Caco-2 (cell line): ENCODE data around the gene SLC16A7. TPM values are rescaled to one million over a fixed set of nuclear protein-coding genes. Genes with fewer than 3 reads are reported as not detected.
A peak's percentile ranks its signal among the peaks of the same experiment; 100 is the strongest.

ENCODE experiments used
- BruUV-seq: library from RNA; stranded (reverse); fragments of 400-500 nt; replicated peaks from 2 replicates; lab custom pipeline; 2021; lab: Mats Ljungman, UMichigan
- CTCF ChIA-PET: fragments of 300-600 bp; sonication (Branson Sonifier 250); formaldehyde crosslinking; loops from one replicate; lab custom pipeline; 2022; ENCODE audit warnings: antibody characterized with exemption; lab: Charles Lee
- POLR2A ChIA-PET: fragments of 300-600 bp; sonication (Branson Sonifier 250); formaldehyde crosslinking; loops from one replicate; lab custom pipeline; 2022; ENCODE audit warnings: antibody characterized with exemption; lab: Charles Lee
- DNase-seq, 2 experiments: peaks; one replicate each; pipeline versions ENCODE4 v3.0.0 to v3.0.0-alpha.2; 2020 to 2022
- H3K27me3 ChIP-seq: replicated peaks from 2 replicates; pipeline ENCODE4 v1.6.0; 2011; ENCODE audit warnings: low read length; ENCODE audit not compliant: control insufficient read depth, insufficient read depth
- H3K36me3 ChIP-seq: 2 replicates; pipeline ENCODE4 v1.5.1; 2011; ENCODE audit warnings: low read length; ENCODE audit not compliant: control insufficient read depth, insufficient read depth
- H3K4me1 ChIP-seq: fragments of 250-450 bp; sonication (Bioruptor Pico); 2 replicates; pipeline ENCODE4 v1.5.1; 2020; ENCODE audit warnings: mild to moderate bottlenecking
- H3K4me3 ChIP-seq: 2 replicates; pipeline ENCODE4 v1.5.1; 2011; ENCODE audit warnings: low read depth, mild to moderate bottlenecking, control low read depth, low read length
- H3K9me3 ChIP-seq: fragments of 250-450 bp; sonication (Bioruptor Pico); 2 replicates; pipeline ENCODE4 v1.5.1; 2020; ENCODE audit warnings: mild to moderate bottlenecking, moderate library complexity
- H3K27ac Mint-ChIP-seq: one replicate; pipeline ENCODE4 v1.8.0; 2022; ENCODE audit warnings: mixed read lengths; ENCODE audit not compliant: unreplicated experiment
- H3K27me3 Mint-ChIP-seq: one replicate; pipeline ENCODE4 v1.8.0; 2022; ENCODE audit warnings: mixed read lengths; ENCODE audit not compliant: insufficient read depth, unreplicated experiment
- H3K36me3 Mint-ChIP-seq: one replicate; pipeline ENCODE4 v1.8.0; 2022; ENCODE audit warnings: mild to moderate bottlenecking, mixed read lengths; ENCODE audit not compliant: insufficient read depth, unreplicated experiment
- H3K4me1 Mint-ChIP-seq: one replicate; pipeline ENCODE4 v1.8.0; 2022; ENCODE audit warnings: low read depth, mixed read lengths; ENCODE audit not compliant: unreplicated experiment
- H3K4me3 Mint-ChIP-seq: one replicate; pipeline ENCODE4 v1.8.0; 2022; ENCODE audit warnings: mild to moderate bottlenecking, moderate library complexity, mixed read lengths; ENCODE audit not compliant: unreplicated experiment
- H3K9me3 Mint-ChIP-seq: one replicate; pipeline ENCODE4 v1.8.0; 2022; ENCODE audit warnings: mixed read lengths; ENCODE audit not compliant: unreplicated experiment
- intact Hi-C: fragments of 100-400 bp; cut with micrococcal nuclease; formaldehyde crosslinking; loops from one replicate; pipeline ENCODE4 v1.10.0; 2022; ENCODE audit not compliant: unreplicated experiment
- total RNA-seq: library from RNA; stranded (reverse); gene quantifications from 2 replicates; pipeline ENCODE4 v1.2.3, GENCODE V29; 2022
- TF ChIP-seq, protein P1 (sequence below), 2 experiments: fragments of 200-600 bp in 1 of 2; IDR thresholded peaks; 1 replicate in 1 of 2; 2 replicates in 1 of 2; pipeline versions ENCODE4 v1.5.1 to v1.8.0; 2011 to 2022; ENCODE audit warnings: antibody characterized with exemption in 1 of 2, control low read depth in 1 of 2, inconsistent platforms in 1 of 2, low read depth in 1 of 2, low read length in 1 of 2, mild to moderate bottlenecking in 1 of 2, moderate library complexity in 1 of 2; ENCODE audit not compliant: insufficient read depth in 1 of 2, severe bottlenecking in 1 of 2, unreplicated experiment in 1 of 2

SLC16A7 gene
- total RNA-seq, 1 experiment from 2014 or later = 6.6 TPM

DNA sequence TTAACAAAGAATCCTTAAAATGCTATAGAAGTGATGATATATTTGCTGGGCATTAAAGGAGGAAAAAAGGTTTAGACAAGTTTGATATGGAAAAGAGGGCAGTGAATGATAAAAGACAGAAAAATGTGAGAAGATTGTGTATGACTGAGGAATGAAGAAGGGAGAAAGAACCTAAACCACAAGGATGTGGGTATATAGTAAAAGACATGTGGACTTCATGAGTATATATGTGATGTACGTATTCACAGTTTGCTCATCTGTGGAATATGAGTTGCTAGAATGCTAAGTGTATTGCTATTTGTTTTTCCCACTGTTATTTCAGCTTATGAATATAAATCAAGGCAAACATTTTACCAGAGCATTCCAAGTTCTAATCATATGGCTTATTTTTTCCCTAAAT lies 2.1 kb upstream of the SLC16A7 start:
- Histone ChIP-seq H3K4me3 (no peak overlapping the region), H3K27me3 (no peaks in the 10 kb centered on the region; the same call in 1 of the 2 replicates), H3K9me3 (no peaks in the 10 kb centered on the region), H3K36me3 (no peaks in the 10 kb centered on the region), H3K4me1 (peaks cover 9% of the 10 kb centered on the region)
- DNase-seq = no peak
- H3K27me3 Mint-ChIP-seq = peaks cover 12% of the 10 kb centered on the region
- H3K27ac Mint-ChIP-seq = no peak overlapping the region
- ChIA-PET CTCF (no interaction called here), POLR2A (no interaction called here)
- H3K36me3 Mint-ChIP-seq = peaks cover 11% of the 10 kb centered on the region
- H3K4me1 Mint-ChIP-seq = peaks cover 8% of the 10 kb centered on the region
- intact Hi-C loops = no loop called here
- H3K4me3 Mint-ChIP-seq = no peak overlapping the region
- no peaks in the 10 kb centered on the region for H3K9me3 Mint-ChIP-seq
- TF ChIP-seq, protein P1, sequence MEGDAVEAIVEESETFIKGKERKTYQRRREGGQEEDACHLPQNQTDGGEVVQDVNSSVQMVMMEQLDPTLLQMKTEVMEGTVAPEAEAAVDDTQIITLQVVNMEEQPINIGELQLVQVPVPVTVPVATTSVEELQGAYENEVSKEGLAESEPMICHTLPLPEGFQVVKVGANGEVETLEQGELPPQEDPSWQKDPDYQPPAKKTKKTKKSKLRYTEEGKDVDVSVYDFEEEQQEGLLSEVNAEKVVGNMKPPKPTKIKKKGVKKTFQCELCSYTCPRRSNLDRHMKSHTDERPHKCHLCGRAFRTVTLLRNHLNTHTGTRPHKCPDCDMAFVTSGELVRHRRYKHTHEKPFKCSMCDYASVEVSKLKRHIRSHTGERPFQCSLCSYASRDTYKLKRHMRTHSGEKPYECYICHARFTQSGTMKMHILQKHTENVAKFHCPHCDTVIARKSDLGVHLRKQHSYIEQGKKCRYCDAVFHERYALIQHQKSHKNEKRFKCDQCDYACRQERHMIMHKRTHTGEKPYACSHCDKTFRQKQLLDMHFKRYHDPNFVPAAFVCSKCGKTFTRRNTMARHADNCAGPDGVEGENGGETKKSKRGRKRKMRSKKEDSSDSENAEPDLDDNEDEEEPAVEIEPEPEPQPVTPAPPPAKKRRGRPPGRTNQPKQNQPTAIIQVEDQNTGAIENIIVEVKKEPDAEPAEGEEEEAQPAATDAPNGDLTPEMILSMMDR (IDR thresholded peaks at IDR 0.05; ENCODE audit: insufficient read depth in 1 of 2, low read depth in 1 of 2, low read length in 1 of 2, severe bottlenecking in 1 of 2, unreplicated experiment in 1 of 2) = no peak
- BruUV-seq = no TSS peak

DNA sequence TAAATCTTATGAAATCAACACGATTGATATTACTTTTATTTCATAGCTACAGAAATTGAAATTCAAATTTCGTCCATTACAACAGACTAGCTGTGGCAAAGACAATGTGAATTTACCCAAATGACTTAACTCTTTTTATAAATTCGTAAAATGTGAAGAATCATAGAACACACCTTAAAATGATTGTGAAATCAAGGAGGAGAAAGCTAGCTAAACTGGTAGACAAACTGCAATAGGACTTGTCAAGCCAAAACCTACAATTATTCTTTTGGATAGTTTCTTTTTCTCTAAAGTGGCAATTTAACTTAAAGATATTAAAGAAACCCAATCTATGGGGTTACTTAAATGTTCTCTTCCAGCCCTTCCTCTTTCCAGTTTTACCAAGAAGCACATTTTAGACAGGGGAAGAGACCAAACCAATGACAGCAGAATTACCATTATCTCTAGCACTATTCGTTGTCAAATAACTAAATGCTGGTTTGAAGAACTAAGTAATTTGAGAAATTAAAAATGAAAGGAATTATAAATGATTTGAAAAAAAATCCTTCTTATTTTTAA lies 807 bp upstream of the SLC16A7 start:
- Mint-ChIP-seq H3K4me3 (peak overlapping the region; percentile 96), H3K9me3 (no peaks in the 10 kb centered on the region), H3K4me1 (peaks cover 8% of the 10 kb centered on the region), H3K27me3 (peaks cover 12% of the 10 kb centered on the region), H3K36me3 (peaks cover 11% of the 10 kb centered on the region), H3K27ac (no peak overlapping the region)
- no TSS peak for BruUV-seq
- intact Hi-C loops = loop anchor here (5.0 kb wide), 5 partner anchors 127 to 187 kb away; no protein-coding TSS in a partner anchor
- TF ChIP-seq, protein P1 (IDR thresholded peaks at IDR 0.05; ENCODE audit: insufficient read depth in 1 of 2, low read depth in 1 of 2, low read length in 1 of 2, severe bottlenecking in 1 of 2, unreplicated experiment in 1 of 2) = no peak
- no peaks in the 10 kb centered on the region; the same call in 1 of the 2 replicates for H3K27me3 ChIP-seq
- peaks cover 9% of the 10 kb centered on the region for H3K4me1 ChIP-seq
- POLR2A ChIA-PET = no interaction called here
- H3K4me3 ChIP-seq = peak overlapping the region; percentile 57
- CTCF ChIA-PET = interaction anchor here (0.6 kb wide), 2 partner anchors 43 to 149 kb away, joined by 3 read pairs; no protein-coding TSS in a partner anchor
- H3K36me3 ChIP-seq = no peaks in the 10 kb centered on the region
- no peak for DNase-seq
- H3K9me3 ChIP-seq = no peaks in the 10 kb centered on the region

DNA sequence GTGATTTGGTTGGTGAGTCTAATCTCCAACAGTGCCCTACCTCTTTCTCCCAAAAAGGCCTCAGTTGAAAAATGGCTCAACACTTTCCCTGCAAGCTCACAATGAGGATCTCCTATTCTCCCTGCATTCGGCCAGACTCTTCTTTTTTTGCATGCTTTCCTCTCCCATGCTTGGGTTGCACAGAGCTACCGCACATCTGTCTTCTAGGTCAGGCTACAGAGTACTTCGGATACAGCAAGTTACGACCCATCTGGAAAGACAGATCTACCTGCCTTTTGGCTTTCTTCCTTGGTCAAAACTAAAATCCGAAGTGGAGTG lies 305 bp upstream of the SLC16A7 start:
- BruUV-seq = no TSS peak
- Histone ChIP-seq H3K27me3 (no peaks in the 10 kb centered on the region; the same call in 1 of the 2 replicates), H3K4me3 (peak overlapping the region; percentile 57), H3K36me3 (no peaks in the 10 kb centered on the region), H3K4me1 (peaks cover 9% of the 10 kb centered on the region), H3K9me3 (no peaks in the 10 kb centered on the region)
- H3K9me3 Mint-ChIP-seq = no peaks in the 10 kb centered on the region
- intact Hi-C loops = loop anchor here (5.0 kb wide), 5 partner anchors 127 to 187 kb away; no protein-coding TSS in a partner anchor
- CTCF ChIA-PET = interaction anchor here (0.6 kb wide), 2 partner anchors 43 to 149 kb away, joined by 3 read pairs; no protein-coding TSS in a partner anchor
- H3K4me1 Mint-ChIP-seq = peaks cover 8% of the 10 kb centered on the region
- TF ChIP-seq, protein P1 (IDR thresholded peaks at IDR 0.05; ENCODE audit: insufficient read depth in 1 of 2, low read depth in 1 of 2, low read length in 1 of 2, severe bottlenecking in 1 of 2, unreplicated experiment in 1 of 2) = no peak
- DNase-seq = no peak
- H3K27ac Mint-ChIP-seq = no peak overlapping the region
- POLR2A ChIA-PET = no interaction called here
- peak overlapping the region; percentile 96 for H3K4me3 Mint-ChIP-seq
- peaks cover 11% of the 10 kb centered on the region for H3K36me3 Mint-ChIP-seq
- peaks cover 12% of the 10 kb centered on the region for H3K27me3 Mint-ChIP-seq
